ENCODE results near the gene CLDN1.

CLDN1 gene

GRCh38 chr3:190340071-190340470 is 17.8 kb upstream of the CLDN1 start:
- H3K4me2 ChIP-seq (ENCODE audit: insufficient read depth, low read length, poor library complexity, severe bottlenecking): no peak overlapping the region
- no peak overlapping the region for H3K4me3 ChIP-seq (ENCODE audit: low read length in 2 of 2)
- no peak overlapping the region for H3K14ac ChIP-seq (ENCODE audit: low read length)
- no peak overlapping the region for H2AK5ac ChIP-seq (ENCODE audit: low read depth, low read length)
- DNase-seq (ENCODE audit: low spot score): no peak
- H3K18ac ChIP-seq (ENCODE audit: low read length): no peak overlapping the region
- no peaks in the 10 kb centered on the region for H3K9me3 ChIP-seq (replicated peaks in 1 of 2; ENCODE audit: control insufficient read depth in 2 of 2, insufficient read depth in 1 of 2, low read depth in 1 of 2, low read length in 2 of 2)
- no peaks in the 10 kb centered on the region for H3K79me1 ChIP-seq (ENCODE audit: low read depth, low read length)
- H3K27ac ChIP-seq (replicated peaks; ENCODE audit: low read length): no peak overlapping the region
- no peak overlapping the region for H3K4ac ChIP-seq (ENCODE audit: low read length)
- H4K8ac ChIP-seq (ENCODE audit: low read depth, low read length): no peak overlapping the region
- H3K27me3 ChIP-seq (ENCODE audit: control insufficient read depth in 3 of 3, insufficient read depth in 3 of 3, low read depth in 1 of 3, low read length in 3 of 3): no peaks in the 10 kb centered on the region
- no peaks in the 10 kb centered on the region for H3K4me1 ChIP-seq (ENCODE audit: control insufficient read depth in 2 of 2, insufficient read depth in 1 of 2, low read depth in 1 of 2, low read length in 2 of 2)
- no CpG with 5 or more reads among the region's 2 CpGs for WGBS, 2 donors (ENCODE audit: extremely low coverage in 2 of 2, insufficient read length in 2 of 2, insufficient replicate concordance in 1 of 2)
- no peak overlapping the region for H3K9ac ChIP-seq (ENCODE audit: low read depth, low read length, poor library complexity)
- no peaks in the 10 kb centered on the region for H3K36me3 ChIP-seq (replicated peaks in 1 of 2; ENCODE audit: control insufficient read depth in 2 of 2, insufficient read depth in 2 of 2, low read length in 2 of 2)
- no peak overlapping the region for H2BK15ac ChIP-seq (ENCODE audit: low read length)
- H2AFZ ChIP-seq (ENCODE audit: low read length): no peak overlapping the region
- H2BK5ac ChIP-seq (ENCODE audit: low read length): no peak overlapping the region
- no peak overlapping the region for H3K23ac ChIP-seq (ENCODE audit: low read depth, low read length, poor library complexity)
- no peak overlapping the region for H2BK12ac ChIP-seq (ENCODE audit: low read length)
- H2BK120ac ChIP-seq (ENCODE audit: low read depth, low read length): no peak overlapping the region
- H4K91ac ChIP-seq (ENCODE audit: low read depth, low read length, poor library complexity): no peak overlapping the region

DNA sequence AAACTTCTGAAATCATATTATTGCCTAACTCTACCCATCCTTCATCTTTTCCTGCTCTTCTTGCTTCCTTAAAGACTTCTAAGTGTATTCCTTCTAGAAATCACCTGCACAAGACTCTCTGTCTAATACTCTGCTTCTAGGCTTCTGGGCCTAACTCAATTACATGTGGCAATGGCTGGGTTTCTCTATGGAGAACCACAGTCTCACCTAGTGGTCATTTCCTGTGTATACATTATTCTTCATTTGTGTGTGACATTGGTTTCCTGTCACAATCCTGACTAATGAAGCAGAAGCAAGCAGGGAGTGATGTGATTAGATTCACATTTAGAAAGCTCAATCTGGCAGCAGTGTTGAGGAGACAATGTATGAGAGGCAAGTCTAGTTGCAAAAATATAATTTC is 16.9 kb upstream of the CLDN1 start:
- Histone ChIP-seq H2BK5ac (ENCODE audit: low read length) (no peak overlapping the region), H3K23ac (ENCODE audit: low read depth, low read length, poor library complexity) (no peak overlapping the region), H2BK15ac (ENCODE audit: low read length) (no peak overlapping the region), H3K9ac (ENCODE audit: low read depth, low read length, poor library complexity) (no peak overlapping the region), H3K27ac (replicated peaks; ENCODE audit: low read length) (no peak overlapping the region), H3K14ac (ENCODE audit: low read length) (no peak overlapping the region), H3K4me2 (ENCODE audit: insufficient read depth, low read length, poor library complexity, severe bottlenecking) (no peak overlapping the region), H3K79me1 (ENCODE audit: low read depth, low read length) (no peaks in the 10 kb centered on the region), H3K4me3 (ENCODE audit: low read length in 2 of 2) (no peak overlapping the region), H3K18ac (ENCODE audit: low read length) (no peak overlapping the region), H4K8ac (ENCODE audit: low read depth, low read length) (no peak overlapping the region), H4K91ac (ENCODE audit: low read depth, low read length, poor library complexity) (no peak overlapping the region), H3K9me3 (replicated peaks in 1 of 2; ENCODE audit: control insufficient read depth in 2 of 2, insufficient read depth in 1 of 2, low read depth in 1 of 2, low read length in 2 of 2) (no peaks in the 10 kb centered on the region), H3K4ac (ENCODE audit: low read length) (no peak overlapping the region), H2BK120ac (ENCODE audit: low read depth, low read length) (no peak overlapping the region), H2BK12ac (ENCODE audit: low read length) (no peak overlapping the region), H3K36me3 (replicated peaks in 1 of 2; ENCODE audit: control insufficient read depth in 2 of 2, insufficient read depth in 2 of 2, low read length in 2 of 2) (no peaks in the 10 kb centered on the region), H3K4me1 (ENCODE audit: control insufficient read depth in 2 of 2, insufficient read depth in 1 of 2, low read depth in 1 of 2, low read length in 2 of 2) (no peaks in the 10 kb centered on the region), H3K27me3 (ENCODE audit: control insufficient read depth in 3 of 3, insufficient read depth in 3 of 3, low read depth in 1 of 3, low read length in 3 of 3) (no peaks in the 10 kb centered on the region), H2AK5ac (ENCODE audit: low read depth, low read length) (no peak overlapping the region), H2AFZ (ENCODE audit: low read length) (no peak overlapping the region)
- DNase-seq (ENCODE audit: low spot score): no peak

- Histone ChIP-seq H2AFZ (ENCODE audit: low read length) (no peak overlapping the region), H3K9ac (ENCODE audit: low read depth, low read length, poor library complexity) (no peak overlapping the region), H3K4ac (ENCODE audit: low read length) (no peak overlapping the region), H2AK5ac (ENCODE audit: low read depth, low read length) (no peak overlapping the region), H3K18ac (ENCODE audit: low read length) (no peak overlapping the region), H4K8ac (ENCODE audit: low read depth, low read length) (no peak overlapping the region), H4K91ac (ENCODE audit: low read depth, low read length, poor library complexity) (no peak overlapping the region), H2BK5ac (ENCODE audit: low read length) (no peak overlapping the region), H3K79me1 (ENCODE audit: low read depth, low read length) (no peaks in the 10 kb centered on the region), H3K9me3 (replicated peaks in 1 of 2; ENCODE audit: control insufficient read depth in 2 of 2, insufficient read depth in 1 of 2, low read depth in 1 of 2, low read length in 2 of 2) (no peaks in the 10 kb centered on the region), H3K14ac (ENCODE audit: low read length) (no peak overlapping the region), H3K36me3 (replicated peaks in 1 of 2; ENCODE audit: control insufficient read depth in 2 of 2, insufficient read depth in 2 of 2, low read length in 2 of 2) (no peaks in the 10 kb centered on the region), H3K27me3 (ENCODE audit: control insufficient read depth in 3 of 3, insufficient read depth in 3 of 3, low read depth in 1 of 3, low read length in 3 of 3) (no peaks in the 10 kb centered on the region), H2BK15ac (ENCODE audit: low read length) (no peak overlapping the region), H2BK12ac (ENCODE audit: low read length) (no peak overlapping the region), H3K4me1 (ENCODE audit: control insufficient read depth in 2 of 2, insufficient read depth in 1 of 2, low read depth in 1 of 2, low read length in 2 of 2) (no peaks in the 10 kb centered on the region), H3K27ac (replicated peaks; ENCODE audit: low read length) (no peak overlapping the region), H3K4me3 (ENCODE audit: low read length in 2 of 2) (no peak overlapping the region), H3K23ac (ENCODE audit: low read depth, low read length, poor library complexity) (no peak overlapping the region), H3K4me2 (ENCODE audit: insufficient read depth, low read length, poor library complexity, severe bottlenecking) (no peak overlapping the region), H2BK120ac (ENCODE audit: low read depth, low read length) (no peak overlapping the region)
- no peak for DNase-seq (ENCODE audit: low spot score)
These were observed 16.5 kb upstream of the CLDN1 start for GRCh38 chr3:190338717-190339116.

DNA sequence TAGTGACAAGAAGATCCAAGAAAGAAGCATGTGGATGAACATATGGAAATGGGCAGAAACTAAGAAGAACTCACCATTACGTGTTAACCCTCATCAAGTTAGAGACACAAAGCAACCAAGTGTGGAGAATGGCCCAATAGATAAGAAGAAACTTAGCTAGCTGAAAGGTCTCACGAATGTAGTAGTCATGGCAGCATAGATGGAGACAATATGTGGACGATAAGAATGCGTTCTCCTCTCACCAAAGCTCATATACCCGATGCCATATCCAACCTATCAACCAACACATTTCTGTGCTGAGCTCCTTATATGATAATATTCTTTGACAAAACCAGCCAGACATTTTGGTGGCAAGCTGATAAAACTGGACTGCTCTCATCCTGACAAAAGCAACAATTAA is 15.1 kb upstream of the CLDN1 start:
- Histone ChIP-seq H4K8ac (ENCODE audit: low read depth, low read length) (no peak overlapping the region), H2BK15ac (ENCODE audit: low read length) (no peak overlapping the region), H3K18ac (ENCODE audit: low read length) (no peak overlapping the region), H2BK120ac (ENCODE audit: low read depth, low read length) (no peak overlapping the region), H3K4ac (ENCODE audit: low read length) (no peak overlapping the region), H3K9ac (ENCODE audit: low read depth, low read length, poor library complexity) (no peak overlapping the region), H2AFZ (ENCODE audit: low read length) (no peak overlapping the region), H2BK12ac (ENCODE audit: low read length) (no peak overlapping the region), H3K27me3 (ENCODE audit: control insufficient read depth in 3 of 3, insufficient read depth in 3 of 3, low read depth in 1 of 3, low read length in 3 of 3) (no peaks in the 10 kb centered on the region), H3K79me1 (ENCODE audit: low read depth, low read length) (no peaks in the 10 kb centered on the region), H2AK5ac (ENCODE audit: low read depth, low read length) (no peak overlapping the region), H3K14ac (ENCODE audit: low read length) (no peak overlapping the region), H3K4me1 (ENCODE audit: control insufficient read depth in 2 of 2, insufficient read depth in 1 of 2, low read depth in 1 of 2, low read length in 2 of 2) (no peaks in the 10 kb centered on the region), H3K27ac (replicated peaks; ENCODE audit: low read length) (no peak overlapping the region), H2BK5ac (ENCODE audit: low read length) (no peak overlapping the region), H3K9me3 (replicated peaks in 1 of 2; ENCODE audit: control insufficient read depth in 2 of 2, insufficient read depth in 1 of 2, low read depth in 1 of 2, low read length in 2 of 2) (no peaks in the 10 kb centered on the region), H3K4me3 (ENCODE audit: low read length in 2 of 2) (no peak overlapping the region), H3K4me2 (ENCODE audit: insufficient read depth, low read length, poor library complexity, severe bottlenecking) (no peak overlapping the region), H3K36me3 (replicated peaks in 1 of 2; ENCODE audit: control insufficient read depth in 2 of 2, insufficient read depth in 2 of 2, low read length in 2 of 2) (no peaks in the 10 kb centered on the region), H3K23ac (ENCODE audit: low read depth, low read length, poor library complexity) (no peak overlapping the region), H4K91ac (ENCODE audit: low read depth, low read length, poor library complexity) (no peak overlapping the region)
- no peak for DNase-seq (ENCODE audit: low spot score)
- no CpG with 5 or more reads among the region's 5 CpGs for WGBS, 2 donors (ENCODE audit: extremely low coverage in 2 of 2, insufficient read length in 2 of 2, insufficient replicate concordance in 1 of 2)
